ENCODE results near the gene FAM168A. TPM values are rescaled to one million over a fixed set of nuclear protein-coding genes. Genes with fewer than 3 reads are reported as not detected.

Gene FAM168A
- total RNA-seq, 1 donor from 2014 or later = 21.4 TPM

DNA sequence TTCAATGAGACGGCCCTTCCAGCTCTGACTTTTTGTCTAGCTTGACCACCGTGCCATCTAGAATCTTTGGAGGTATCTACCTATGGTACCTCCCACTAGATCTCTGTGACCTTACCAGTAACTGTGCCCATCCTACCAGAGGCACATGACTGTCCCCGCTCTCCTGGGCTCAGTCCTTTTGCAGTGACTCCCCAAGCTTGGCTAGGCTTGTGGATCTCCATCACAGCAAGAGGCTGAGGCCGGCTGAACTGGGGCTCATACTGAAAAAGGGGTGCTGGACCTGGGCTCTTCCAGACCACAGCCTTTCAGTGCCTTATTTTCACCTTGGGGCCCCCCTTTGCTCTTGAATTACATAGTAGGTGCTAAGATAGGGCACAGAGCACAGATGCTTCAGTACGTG is 194.4 kb downstream of the FAM168A start:
- Histone ChIP-seq H3K27me3 (no peaks in the 10 kb centered on the region), H3K4me1 (no peaks in the 10 kb centered on the region), H3K4me3 (no peak overlapping the region), H3K9me3 (no peaks in the 10 kb centered on the region), H3K27ac (no peak overlapping the region), H3K36me3 (no peaks in the 10 kb centered on the region)
- no peak for DNase-seq (ENCODE audit: extremely low spot score in 2 of 2)
- TF ChIP-seq, protein P1, sequence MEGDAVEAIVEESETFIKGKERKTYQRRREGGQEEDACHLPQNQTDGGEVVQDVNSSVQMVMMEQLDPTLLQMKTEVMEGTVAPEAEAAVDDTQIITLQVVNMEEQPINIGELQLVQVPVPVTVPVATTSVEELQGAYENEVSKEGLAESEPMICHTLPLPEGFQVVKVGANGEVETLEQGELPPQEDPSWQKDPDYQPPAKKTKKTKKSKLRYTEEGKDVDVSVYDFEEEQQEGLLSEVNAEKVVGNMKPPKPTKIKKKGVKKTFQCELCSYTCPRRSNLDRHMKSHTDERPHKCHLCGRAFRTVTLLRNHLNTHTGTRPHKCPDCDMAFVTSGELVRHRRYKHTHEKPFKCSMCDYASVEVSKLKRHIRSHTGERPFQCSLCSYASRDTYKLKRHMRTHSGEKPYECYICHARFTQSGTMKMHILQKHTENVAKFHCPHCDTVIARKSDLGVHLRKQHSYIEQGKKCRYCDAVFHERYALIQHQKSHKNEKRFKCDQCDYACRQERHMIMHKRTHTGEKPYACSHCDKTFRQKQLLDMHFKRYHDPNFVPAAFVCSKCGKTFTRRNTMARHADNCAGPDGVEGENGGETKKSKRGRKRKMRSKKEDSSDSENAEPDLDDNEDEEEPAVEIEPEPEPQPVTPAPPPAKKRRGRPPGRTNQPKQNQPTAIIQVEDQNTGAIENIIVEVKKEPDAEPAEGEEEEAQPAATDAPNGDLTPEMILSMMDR (IDR thresholded peaks at IDR 0.05) = no peak
- no peak for TF ChIP-seq POLR2A (IDR thresholded peaks at IDR 0.05)
- no peak for TF ChIP-seq POLR2AphosphoS5 (IDR thresholded peaks at IDR 0.05; ENCODE audit: insufficient read depth in 1 of 2, low read depth in 1 of 2)
- intact Hi-C loops (cut with DNase I) = no loop called here

DNA sequence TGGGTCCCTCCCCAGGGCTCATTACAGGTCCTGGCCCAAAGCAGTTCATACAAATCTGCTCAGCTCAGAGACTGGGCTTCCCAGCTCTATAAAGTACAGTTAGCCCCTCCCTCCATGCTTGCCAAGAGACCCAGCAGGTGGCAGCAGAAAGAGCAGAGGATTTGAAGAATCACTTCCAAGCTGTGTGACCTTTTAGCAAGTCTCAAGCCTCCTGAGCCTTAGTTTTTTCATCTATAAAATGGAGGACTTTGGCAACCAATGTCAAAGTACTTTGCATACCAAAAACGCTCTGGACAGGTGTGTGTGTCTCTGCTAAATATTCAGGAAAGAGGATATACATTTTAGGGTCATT is 195.1 kb downstream of the FAM168A start:
- H3K4me3 ChIP-seq = no peak overlapping the region
- H3K27me3 ChIP-seq = no peaks in the 10 kb centered on the region
- no peaks in the 10 kb centered on the region for H3K4me1 ChIP-seq
- no peaks in the 10 kb centered on the region for H3K9me3 ChIP-seq
- H3K36me3 ChIP-seq = no peaks in the 10 kb centered on the region
- no peak for DNase-seq (ENCODE audit: extremely low spot score in 2 of 2)
- H3K27ac ChIP-seq = no peak overlapping the region
- intact Hi-C loops (cut with DNase I) = no loop called here
- TF ChIP-seq POLR2A (IDR thresholded peaks at IDR 0.05) = no peak
- TF ChIP-seq POLR2AphosphoS5 (IDR thresholded peaks at IDR 0.05; ENCODE audit: insufficient read depth in 1 of 2, low read depth in 1 of 2) = no peak
- TF ChIP-seq, protein P1 (IDR thresholded peaks at IDR 0.05) = no peak

DNA sequence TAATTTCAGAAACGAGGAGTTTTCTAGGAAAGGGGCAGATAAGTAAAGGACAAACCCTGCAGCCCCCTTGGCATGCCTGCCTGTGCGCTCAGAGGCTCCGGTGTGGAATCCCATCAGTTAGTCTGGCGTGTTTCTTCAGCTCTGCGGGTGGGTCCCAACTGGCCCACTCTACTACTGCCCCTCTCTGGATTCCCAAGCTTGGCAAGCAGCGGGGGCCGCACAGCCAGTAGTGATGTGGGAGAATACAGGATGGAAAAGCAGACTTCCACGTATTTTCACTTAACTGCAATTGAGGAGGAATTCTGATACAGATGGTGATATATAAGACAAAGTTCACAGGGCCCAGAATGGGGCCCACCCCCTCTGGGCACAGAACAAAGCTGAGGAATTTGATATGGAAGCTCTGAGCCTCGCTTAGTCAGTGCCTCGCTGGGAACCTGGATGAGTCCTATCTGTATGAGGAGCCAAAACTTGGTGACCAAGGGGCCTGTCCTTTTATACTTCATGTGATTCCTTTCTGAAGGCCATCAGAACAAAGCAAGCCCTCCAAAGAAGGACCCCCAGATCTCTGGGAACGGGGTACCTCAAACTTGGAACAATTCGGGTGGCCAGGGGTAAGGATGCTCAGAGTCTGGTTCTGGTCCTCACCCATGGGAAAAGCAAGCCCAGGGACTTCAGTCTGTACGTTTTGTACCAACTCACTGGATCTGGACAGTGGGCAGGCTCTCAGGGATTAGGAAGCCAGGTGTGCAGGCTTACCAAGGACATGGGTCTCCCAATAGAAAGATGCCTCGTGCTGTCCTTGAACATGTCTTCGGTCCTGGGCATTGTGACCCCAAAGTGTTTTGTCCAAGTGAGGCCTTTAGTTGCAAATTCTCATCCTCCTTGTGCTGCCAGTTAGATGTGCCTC is 195.7 kb downstream of the FAM168A start:
- H3K36me3 ChIP-seq = no peaks in the 10 kb centered on the region
- H3K27ac ChIP-seq = no peak overlapping the region
- no peaks in the 10 kb centered on the region for H3K27me3 ChIP-seq
- H3K4me3 ChIP-seq = no peak overlapping the region
- no peaks in the 10 kb centered on the region for H3K4me1 ChIP-seq
- TF ChIP-seq POLR2A (IDR thresholded peaks at IDR 0.05) (no peak), POLR2AphosphoS5 (IDR thresholded peaks at IDR 0.05; ENCODE audit: insufficient read depth in 1 of 2, low read depth in 1 of 2) (no peak)
- TF ChIP-seq, protein P1 (IDR thresholded peaks at IDR 0.05) = no peak
- intact Hi-C loops (cut with DNase I) = no loop called here
- DNase-seq (ENCODE audit: extremely low spot score in 2 of 2) = no peak
- H3K9me3 ChIP-seq = no peaks in the 10 kb centered on the region

DNA sequence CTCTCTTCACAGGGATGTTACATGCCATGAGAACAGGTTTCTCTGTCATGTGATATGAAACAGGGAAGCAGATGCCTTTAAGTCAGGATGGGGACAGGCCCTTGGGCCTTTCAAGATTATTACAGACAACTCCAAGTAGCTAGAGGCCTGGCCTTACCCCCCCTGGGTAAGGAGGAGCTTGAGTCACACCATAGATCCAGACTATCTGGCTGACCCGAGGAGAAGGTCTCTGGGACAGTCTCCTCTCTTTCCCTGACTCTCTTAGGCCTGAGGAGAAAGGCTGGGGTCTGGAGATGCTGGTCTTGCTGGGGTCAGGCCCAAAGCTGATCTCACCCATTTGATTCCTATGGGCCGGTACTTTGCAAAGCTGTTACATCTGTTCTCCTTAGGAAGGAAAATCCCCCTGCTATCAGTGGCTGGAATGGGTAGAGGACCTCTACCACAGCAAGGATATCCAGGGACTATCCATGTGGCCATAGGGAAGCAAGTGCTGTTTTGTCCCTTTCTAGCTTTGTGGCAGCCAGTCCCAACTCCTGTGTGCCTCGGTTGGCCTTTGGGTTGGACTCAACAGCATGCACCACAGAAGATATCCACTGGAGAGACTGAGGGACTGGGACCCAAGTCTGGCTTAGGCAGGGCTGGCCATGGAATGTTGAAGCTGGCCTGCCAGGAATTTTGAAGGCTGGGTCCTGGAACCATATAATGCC is 196.5 kb downstream of the FAM168A start:
- H3K27me3 ChIP-seq = no peaks in the 10 kb centered on the region
- TF ChIP-seq, protein P1 (IDR thresholded peaks at IDR 0.05) = no peak
- TF ChIP-seq POLR2A (IDR thresholded peaks at IDR 0.05) (no peak), POLR2AphosphoS5 (IDR thresholded peaks at IDR 0.05; ENCODE audit: insufficient read depth in 1 of 2, low read depth in 1 of 2) (no peak)
- DNase-seq (ENCODE audit: extremely low spot score in 2 of 2) = no peak
- intact Hi-C loops (cut with DNase I) = no loop called here
- no peak overlapping the region for H3K4me3 ChIP-seq
- H3K27ac ChIP-seq = no peak overlapping the region
- no peaks in the 10 kb centered on the region for H3K36me3 ChIP-seq
- no peaks in the 10 kb centered on the region for H3K4me1 ChIP-seq
- no peaks in the 10 kb centered on the region for H3K9me3 ChIP-seq

DNA sequence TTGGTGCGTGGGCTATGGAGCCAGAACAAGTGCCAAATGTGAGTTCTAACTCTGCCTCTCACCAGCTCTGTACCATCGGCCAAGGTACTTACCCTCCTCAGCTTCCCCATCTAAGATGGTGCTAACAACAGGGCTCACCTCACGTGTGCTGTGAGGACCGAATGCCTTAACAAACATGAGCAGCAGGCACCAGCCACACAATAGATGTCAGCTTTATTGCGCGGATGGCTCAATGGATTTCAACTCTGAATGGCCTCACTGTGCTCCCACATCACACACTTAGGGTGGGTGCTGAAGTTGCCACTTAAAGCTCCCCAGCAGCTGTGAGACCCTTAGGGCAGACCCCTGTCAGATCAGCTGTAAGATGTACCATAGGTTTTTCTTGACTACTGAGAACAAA is 197.6 kb downstream of the FAM168A start:
- TF ChIP-seq, protein P1 (IDR thresholded peaks at IDR 0.05) = no peak
- Histone ChIP-seq H3K27ac (no peak overlapping the region), H3K27me3 (no peaks in the 10 kb centered on the region), H3K4me3 (no peak overlapping the region), H3K36me3 (no peaks in the 10 kb centered on the region), H3K4me1 (no peaks in the 10 kb centered on the region), H3K9me3 (no peaks in the 10 kb centered on the region)
- intact Hi-C loops (cut with DNase I) = no loop called here
- no peak for DNase-seq (ENCODE audit: extremely low spot score in 2 of 2)
